Thoracic aorta (tissue), 2 donors: Measurements from ENCODE around the gene TBX18. TPM values are rescaled to one million over a fixed set of nuclear protein-coding genes. Genes with fewer than 3 reads are reported as not detected.
A peak's percentile ranks its signal among the peaks of the same experiment; 100 is the strongest.

Source experiments
- ATAC-seq: fragments of 150-250 bp; one replicate; pipeline ENCODE4 v1.8.0; 2017; ENCODE audit warnings: low read depth; ENCODE audit not compliant: insufficient number of reproducible peaks, low FRiP score
- DNase-seq: peaks from one replicate; pipeline ENCODE4 v3.0.0-alpha.2; 2020; ENCODE audit warnings: low spot score
- H3K27ac ChIP-seq, 2 donors: fragments of 200-600 bp; sonication (generic); 1 replicate in 1 of 2; 2 replicates in 1 of 2; pipeline ENCODE4 v1.5.1; 2016; ENCODE audit warnings: mild to moderate bottlenecking in 2 of 2, moderate library complexity in 2 of 2
- H3K27me3 ChIP-seq: fragments of 200-600 bp; sonication (generic); replicated peaks from 2 replicates; pipeline ENCODE4 v1.6.0; 2016; ENCODE audit warnings: mild to moderate bottlenecking; ENCODE audit not compliant: insufficient read depth
- H3K36me3 ChIP-seq: fragments of 200-600 bp; sonication (generic); one replicate; pipeline ENCODE4 v1.5.1; 2016
- H3K4me1 ChIP-seq, 2 donors: fragments of 200-600 bp; sonication (generic); 1 replicate in 1 of 2; 2 replicates in 1 of 2; pipeline versions ENCODE4 v1.5.1 to v1.6.0; 2016; ENCODE audit warnings: low read depth in 2 of 2, mild to moderate bottlenecking in 1 of 2; ENCODE audit not compliant: control insufficient read depth in 1 of 2
- H3K4me3 ChIP-seq: fragments of 200-600 bp; sonication (generic); 2 replicates; pipeline ENCODE4 v1.5.1; 2016; ENCODE audit warnings: mild to moderate bottlenecking
- H3K9me3 ChIP-seq: fragments of 200-600 bp; sonication (generic); 2 replicates; pipeline ENCODE4 v1.5.1; 2016
- CTCF ChIP-seq: fragments of 200-600 bp; sonication (generic); IDR thresholded peaks from one replicate; pipeline ENCODE4 v1.5.1; 2019; ENCODE audit warnings: antibody characterized with exemption
- total RNA-seq, 2 donors: library from RNA; depleted of rRNA; stranded (reverse); fragments of >200 nt; gene quantifications; one replicate each; pipeline versions ENCODE4 v1.1.0 to v1.2.3, GENCODE V29; 2016

TBX18 gene
- total RNA-seq, 2 donors from 2014 or later = 53.5 to 85.4 TPM

- Histone ChIP-seq H3K27ac (peak overlapping the region in 1 of 2 donors; percentile 54), H3K4me3 (no peak overlapping the region), H3K9me3 (no peaks in the 10 kb centered on the region), H3K36me3 (no peaks in the 10 kb centered on the region), H3K4me1 (peaks cover 19 to 25% of the 10 kb centered on the region in 2 donors), H3K27me3 (no peaks in the 10 kb centered on the region)
- TF ChIP-seq CTCF = no peak
- ATAC-seq (no peak), DNase-seq (no peak)
Measured at GRCh38 chr6:84653027-84653551, 111.3 kb downstream of the TBX18 start.

- Histone ChIP-seq H3K27me3 (no peaks in the 10 kb centered on the region), H3K27ac (peak overlapping the region; percentile 31 to 54), H3K4me1 (peaks cover 19 to 25% of the 10 kb centered on the region in 2 donors), H3K36me3 (no peaks in the 10 kb centered on the region), H3K9me3 (no peaks in the 10 kb centered on the region), H3K4me3 (no peak overlapping the region)
- no peak for DNase-seq
- no peak for ATAC-seq
- TF ChIP-seq CTCF = no peak
Measured at GRCh38 chr6:84652356-84653026, 111.9 kb downstream of the TBX18 start.

- H3K4me3 ChIP-seq = no peak overlapping the region
- no peaks in the 10 kb centered on the region for H3K27me3 ChIP-seq
- TF ChIP-seq CTCF = no peak
- H3K4me1 ChIP-seq = peaks cover 19 to 25% of the 10 kb centered on the region in 2 donors
- no peak for ATAC-seq
- no peak for DNase-seq
- no peaks in the 10 kb centered on the region for H3K9me3 ChIP-seq
- no peaks in the 10 kb centered on the region for H3K36me3 ChIP-seq
- peak overlapping the region; percentile 31 to 54 for H3K27ac ChIP-seq
Measured at GRCh38 chr6:84651583-84651982, 112.8 kb downstream of the TBX18 start.

GRCh38 chr6:84648444-84648843 lies 116.0 kb downstream of the TBX18 start:
- H3K36me3 ChIP-seq = no peaks in the 10 kb centered on the region
- H3K4me1 ChIP-seq = peaks cover 38 to 46% of the 10 kb centered on the region in 2 donors
- no peaks in the 10 kb centered on the region for H3K27me3 ChIP-seq
- no peak overlapping the region for H3K4me3 ChIP-seq
- H3K9me3 ChIP-seq = no peaks in the 10 kb centered on the region
- ATAC-seq = no peak
- TF ChIP-seq CTCF = no peak
- DNase-seq = no peak
- H3K27ac ChIP-seq = no peak overlapping the region

- Histone ChIP-seq H3K4me3 (no peak overlapping the region), H3K4me1 (peaks cover 19 to 26% of the 10 kb centered on the region in 2 donors), H3K27me3 (no peaks in the 10 kb centered on the region), H3K36me3 (no peaks in the 10 kb centered on the region), H3K9me3 (no peaks in the 10 kb centered on the region), H3K27ac (no peak overlapping the region)
- no peak for ATAC-seq
- DNase-seq = no peak
- no peak for TF ChIP-seq CTCF
Measured at GRCh38 chr6:84645563-84646266, 118.7 kb downstream of the TBX18 start.
